Stimulated activated naive B cell treated with anti-CD40 and anti-IgM and Interleukin-4, amounts not matched to agents 10 μg/mL and 1 μg/mL and 100 μg/mL, for 72 hours (primary cell): ENCODE data around the gene GRM8.

ENCODE experiments used
- ATAC-seq, 2 donors: fragments of 150-1000 bp; cut with Tn5 transposase; replicated peaks; 2 replicates each; pipeline ENCODE4 v1.10.0; 2021; ENCODE audit warnings: moderate library complexity in 1 of 2
- DNase-seq: peaks from one replicate; pipeline ENCODE4 v3.0.0; 2021
- H3K27ac Mint-ChIP-seq: one replicate; pipeline ENCODE4 v1.8.0; 2022; ENCODE audit warnings: mild to moderate bottlenecking, mixed read lengths
- H3K27me3 Mint-ChIP-seq, 2 donors: one replicate each; pipeline ENCODE4 v1.8.0; 2022; ENCODE audit warnings: mixed read lengths in 2 of 2
- H3K36me3 Mint-ChIP-seq, 2 donors: one replicate each; pipeline ENCODE4 v1.8.0; 2022; ENCODE audit warnings: mixed read lengths in 2 of 2, mild to moderate bottlenecking in 1 of 2
- H3K4me1 Mint-ChIP-seq, 2 donors: one replicate each; pipeline ENCODE4 v1.8.0; 2022; ENCODE audit warnings: mixed read lengths in 2 of 2, mild to moderate bottlenecking in 1 of 2
- H3K4me3 Mint-ChIP-seq, 2 donors: one replicate each; pipeline ENCODE4 v1.8.0; 2022; ENCODE audit warnings: mild to moderate bottlenecking in 2 of 2, mixed read lengths in 2 of 2, moderate library complexity in 1 of 2
- H3K9me3 Mint-ChIP-seq, 2 donors: one replicate each; pipeline ENCODE4 v1.8.0; 2022; ENCODE audit warnings: mixed read lengths in 2 of 2, mild to moderate bottlenecking in 1 of 2

The GRM8 gene

DNA sequence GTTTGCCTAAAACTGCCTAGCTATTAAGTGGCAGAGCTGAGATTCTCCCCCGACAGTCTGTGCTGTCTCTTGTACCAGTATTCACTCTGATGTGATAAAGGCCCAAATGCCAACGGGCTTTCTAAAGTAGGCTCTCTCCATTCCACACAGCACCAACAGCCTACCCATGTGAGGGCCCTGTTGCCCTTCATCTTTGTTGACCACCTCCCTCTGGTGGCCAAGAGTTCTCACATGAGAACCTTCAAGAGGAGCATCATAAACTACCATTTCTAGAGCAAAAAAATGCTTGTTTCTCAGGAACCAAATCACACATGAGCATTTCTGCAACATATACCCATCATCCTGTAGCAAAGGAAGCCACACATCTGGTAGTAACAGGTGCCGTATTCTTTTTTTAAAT, 185.8 kb downstream of the GRM8 start:
- no peak overlapping the region for H3K27ac Mint-ChIP-seq
- ATAC-seq (no peak), DNase-seq (no peak)
- peaks cover 3 to 5% of the 10 kb centered on the region in 2 donors for H3K27me3 Mint-ChIP-seq
- no peaks in the 10 kb centered on the region for H3K36me3 Mint-ChIP-seq
- no peak overlapping the region for H3K4me3 Mint-ChIP-seq
- H3K9me3 Mint-ChIP-seq, result peaks cover 9 to 13% of the 10 kb centered on the region in 2 donors
- no peaks in the 10 kb centered on the region for H3K4me1 Mint-ChIP-seq

DNA sequence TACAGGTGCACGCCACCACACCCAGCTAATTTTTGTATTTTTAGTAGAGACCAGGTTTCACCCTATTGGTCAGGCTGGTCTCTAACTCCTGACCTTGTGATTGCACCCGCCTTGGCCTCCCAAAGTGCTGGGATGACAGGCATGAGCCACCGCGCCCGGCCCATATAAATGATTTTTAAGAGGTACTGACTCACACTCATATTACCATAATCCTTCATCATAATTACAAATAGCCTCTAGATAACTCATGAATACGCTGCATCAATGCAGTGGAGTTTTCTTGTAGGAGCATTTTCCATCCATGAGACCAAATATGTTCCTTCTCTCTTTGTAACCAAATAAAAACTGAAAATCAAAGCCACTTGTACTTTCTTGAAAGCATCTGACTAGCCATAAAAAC, 193.3 kb downstream of the GRM8 start:
- Mint-ChIP-seq H3K27ac (no peak overlapping the region), H3K9me3 (peaks cover 8 to 9% of the 10 kb centered on the region in 2 donors), H3K4me1 (no peaks in the 10 kb centered on the region), H3K27me3 (peaks cover 0 to 6% of the 10 kb centered on the region in 2 donors), H3K36me3 (no peaks in the 10 kb centered on the region), H3K4me3 (no peak overlapping the region)
- ATAC-seq (no peak), DNase-seq (no peak)

DNA sequence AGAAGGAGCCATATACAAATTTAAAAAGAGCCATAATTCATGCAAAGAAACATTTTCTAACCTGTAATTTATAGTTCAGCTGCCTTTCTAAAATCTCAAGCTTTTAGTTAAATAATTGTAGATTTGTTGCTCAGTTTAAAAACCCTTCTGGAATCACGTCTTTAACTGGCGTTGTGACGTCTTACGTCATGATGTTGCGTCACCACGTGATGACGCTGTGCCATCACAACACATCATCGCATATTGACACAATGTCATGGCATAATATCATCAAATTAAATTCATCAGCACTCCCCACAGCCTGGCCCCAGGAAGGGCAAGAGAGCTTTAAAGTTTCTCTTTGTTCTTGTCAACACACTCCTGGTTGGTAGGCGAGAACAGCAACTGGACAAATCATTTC, 194.8 kb downstream of the GRM8 start:
- no peak for ATAC-seq

GRCh38 chr7:127056202-127056601, 196.5 kb downstream of the GRM8 start:
- no peaks in the 10 kb centered on the region for H3K36me3 Mint-ChIP-seq
- H3K9me3 Mint-ChIP-seq, result no peaks in the 10 kb centered on the region
- H3K27ac Mint-ChIP-seq, result no peak overlapping the region
- ATAC-seq, result no peak
- H3K4me1 Mint-ChIP-seq, result no peaks in the 10 kb centered on the region
- H3K27me3 Mint-ChIP-seq, result no peaks in the 10 kb centered on the region
- no peak for DNase-seq
- no peak overlapping the region for H3K4me3 Mint-ChIP-seq

More for the DNA sequence above, 194.8 kb downstream of the GRM8 start:
- Mint-ChIP-seq H3K9me3 (no peaks in the 10 kb centered on the region), H3K36me3 (no peaks in the 10 kb centered on the region), H3K27me3 (peaks cover 0 to 6% of the 10 kb centered on the region in 2 donors), H3K27ac (no peak overlapping the region), H3K4me3 (no peak overlapping the region), H3K4me1 (no peaks in the 10 kb centered on the region)
- no peak for DNase-seq

DNA sequence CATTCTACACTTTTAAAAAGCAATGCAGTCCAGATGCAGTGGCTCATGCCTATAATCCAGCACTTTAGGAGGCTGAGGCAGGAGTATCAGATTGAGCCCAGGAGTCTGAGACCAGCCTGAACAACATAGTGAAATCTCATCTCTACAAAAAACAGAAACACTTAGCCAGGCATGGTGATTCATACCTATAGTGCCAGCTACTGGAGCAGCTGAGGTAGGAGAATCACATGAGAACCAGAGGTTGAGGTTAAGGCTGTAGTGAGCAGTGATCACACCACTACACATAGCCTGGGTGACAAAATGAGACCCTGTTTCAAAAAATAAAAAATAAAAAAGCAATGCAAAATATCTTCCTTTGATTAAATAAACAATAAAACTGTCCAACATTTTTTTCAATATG, 205.2 kb downstream of the GRM8 start:
- Mint-ChIP-seq H3K4me3 (no peak overlapping the region), H3K27me3 (no peaks in the 10 kb centered on the region), H3K4me1 (no peaks in the 10 kb centered on the region), H3K27ac (no peak overlapping the region), H3K9me3 (no peaks in the 10 kb centered on the region), H3K36me3 (no peaks in the 10 kb centered on the region)
- no peak for DNase-seq
- no peak for ATAC-seq

DNA sequence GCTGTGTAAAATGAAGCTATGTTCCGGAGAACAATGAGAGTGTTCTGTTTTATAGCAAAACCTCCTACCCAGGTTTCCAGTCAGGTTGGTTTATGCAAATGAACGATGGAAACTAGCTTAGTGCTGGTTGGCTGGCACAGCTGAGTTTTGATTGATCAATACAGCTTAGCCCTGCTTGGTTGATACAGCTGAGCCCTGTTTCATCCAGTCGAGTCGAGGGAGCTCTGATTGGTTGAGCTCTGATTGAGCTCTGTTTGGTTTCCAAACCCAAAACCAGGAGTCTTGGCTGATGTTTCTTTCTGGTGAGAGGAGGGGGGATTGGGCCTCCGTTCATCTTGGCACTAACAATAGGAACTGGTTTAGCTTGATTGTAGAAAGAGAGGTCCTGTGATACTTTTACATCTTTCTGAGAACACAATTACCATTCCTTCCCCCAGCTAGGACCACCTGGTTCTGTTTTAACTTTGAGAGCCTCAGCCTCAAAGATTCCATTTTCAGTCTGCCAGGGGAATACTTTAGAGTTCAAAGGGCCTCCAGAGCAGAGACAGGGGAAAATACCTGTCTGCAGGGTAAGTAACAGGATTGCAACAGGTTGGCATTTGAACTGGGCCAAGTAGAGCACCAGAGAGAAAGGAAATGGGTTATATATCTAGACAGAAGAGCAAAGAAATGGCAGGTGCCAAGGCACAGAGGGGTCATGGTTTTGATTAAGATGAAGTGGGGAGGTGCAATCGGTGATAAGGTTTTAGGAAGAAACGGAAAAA, 210.9 kb downstream of the GRM8 start:
- no peak overlapping the region for H3K27ac Mint-ChIP-seq
- H3K36me3 Mint-ChIP-seq, result no peaks in the 10 kb centered on the region
- DNase-seq (no peak), ATAC-seq (no peak)
- no peak overlapping the region for H3K4me3 Mint-ChIP-seq
- H3K27me3 Mint-ChIP-seq, result peaks cover 0 to 3% of the 10 kb centered on the region in 2 donors
- no peaks in the 10 kb centered on the region for H3K4me1 Mint-ChIP-seq
- H3K9me3 Mint-ChIP-seq, result peaks cover 3 to 8% of the 10 kb centered on the region in 2 donors

GRCh38 chr7:127040042-127040441, 212.7 kb downstream of the GRM8 start:
- H3K4me3 Mint-ChIP-seq, result no peak overlapping the region
- DNase-seq, result no peak
- no peak overlapping the region for H3K27ac Mint-ChIP-seq
- H3K27me3 Mint-ChIP-seq, result peaks cover 0 to 7% of the 10 kb centered on the region in 2 donors
- H3K4me1 Mint-ChIP-seq, result no peaks in the 10 kb centered on the region
- H3K9me3 Mint-ChIP-seq, result peaks cover 3 to 8% of the 10 kb centered on the region in 2 donors
- no peak for ATAC-seq
- no peaks in the 10 kb centered on the region for H3K36me3 Mint-ChIP-seq

- Mint-ChIP-seq H3K27ac (no peak overlapping the region), H3K4me1 (no peaks in the 10 kb centered on the region), H3K36me3 (no peaks in the 10 kb centered on the region), H3K27me3 (peaks cover 0 to 7% of the 10 kb centered on the region in 2 donors), H3K9me3 (peaks cover 3 to 8% of the 10 kb centered on the region in 2 donors), H3K4me3 (no peak overlapping the region)
- DNase-seq (no peak), ATAC-seq (no peak)
Measured at GRCh38 chr7:127039541-127039940, 213.2 kb downstream of the GRM8 start.

DNA sequence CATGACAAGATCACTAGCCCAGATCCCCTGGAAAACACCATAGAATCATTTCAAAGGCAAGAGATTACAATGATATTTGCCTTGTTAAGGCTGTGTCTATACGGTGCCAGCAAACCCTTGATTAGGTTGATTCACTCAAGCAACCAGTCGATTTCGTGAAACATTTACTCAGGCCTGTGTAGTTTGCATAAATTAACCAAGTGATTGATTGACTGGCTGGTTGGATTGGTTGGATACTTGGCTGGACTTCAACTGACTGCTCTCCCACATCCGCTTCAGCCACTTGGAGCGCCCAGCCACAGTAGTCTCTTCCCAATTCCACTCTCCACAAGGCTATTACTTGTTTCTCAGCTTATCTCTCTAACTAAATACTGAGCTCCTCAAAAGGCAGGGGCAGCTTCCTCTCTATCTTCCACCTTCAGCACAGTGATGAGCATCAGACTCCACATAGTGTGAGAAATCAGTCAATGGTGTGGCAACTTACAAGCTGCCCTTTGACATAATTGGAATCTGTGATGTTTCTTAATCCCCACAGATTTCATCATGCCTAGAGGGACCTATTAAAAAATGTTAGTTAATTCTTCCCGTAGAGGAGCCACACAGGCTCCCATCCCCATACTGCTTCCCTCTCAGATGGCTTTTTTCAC, 217.4 kb downstream of the GRM8 start:
- Mint-ChIP-seq H3K27ac (no peak overlapping the region), H3K4me3 (no peak overlapping the region), H3K36me3 (no peaks in the 10 kb centered on the region), H3K27me3 (peaks cover 7 to 9% of the 10 kb centered on the region in 2 donors), H3K4me1 (no peaks in the 10 kb centered on the region), H3K9me3 (peaks cover 0 to 3% of the 10 kb centered on the region in 2 donors)
- no peak for DNase-seq
- no peak for ATAC-seq

DNA sequence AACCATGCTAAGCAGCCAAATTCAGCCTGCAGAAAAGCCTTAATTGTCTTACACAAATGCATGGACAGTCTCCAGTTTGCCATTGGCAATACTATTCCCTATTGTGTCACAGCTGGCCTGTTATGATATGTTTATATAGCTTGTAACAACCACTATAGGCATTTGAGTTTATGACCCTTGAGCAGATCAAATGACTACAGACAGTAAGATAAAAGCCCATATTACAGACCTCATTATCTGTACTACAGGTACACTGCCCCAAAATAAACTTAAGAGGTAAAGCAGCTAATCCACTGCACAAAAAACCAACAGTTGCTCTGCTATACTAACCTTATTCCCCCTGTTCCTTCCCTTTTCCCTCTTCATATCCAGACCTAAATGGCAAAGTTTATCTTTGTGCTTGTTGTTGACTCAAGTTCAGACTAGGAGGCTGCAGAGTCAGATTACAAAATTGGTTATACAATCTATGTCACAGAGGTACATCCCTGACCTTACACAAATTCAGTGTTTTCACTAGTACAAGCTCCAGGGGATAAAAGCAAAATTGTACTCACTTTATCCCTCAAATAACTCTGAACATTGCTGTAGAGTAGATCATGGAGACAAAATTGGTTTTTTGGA, 218.4 kb downstream of the GRM8 start:
- Mint-ChIP-seq H3K36me3 (no peaks in the 10 kb centered on the region), H3K9me3 (peaks cover 0 to 5% of the 10 kb centered on the region in 2 donors), H3K27me3 (peaks cover 7 to 9% of the 10 kb centered on the region in 2 donors), H3K27ac (no peak overlapping the region), H3K4me1 (no peaks in the 10 kb centered on the region), H3K4me3 (no peak overlapping the region)
- no peak for DNase-seq
- no peak for ATAC-seq

DNA sequence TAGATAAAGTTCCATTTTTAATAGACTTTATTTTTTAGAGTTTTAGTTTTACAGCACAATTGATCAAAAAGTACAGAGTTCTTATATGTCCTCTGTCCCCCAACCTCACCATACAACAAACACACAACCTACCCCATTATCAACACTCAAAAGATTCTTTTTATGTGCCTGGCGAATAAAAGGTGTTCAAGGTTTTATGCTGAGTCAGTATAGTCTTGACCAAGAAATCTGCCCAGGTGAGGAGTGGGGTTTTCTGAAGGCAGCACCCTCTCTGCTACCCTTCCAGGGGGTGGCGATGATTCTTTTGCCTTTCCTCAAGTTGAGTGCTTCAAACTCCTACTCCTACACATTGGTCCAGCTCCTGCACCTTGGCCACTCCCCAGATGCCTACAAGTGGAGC, 222.9 kb downstream of the GRM8 start:
- peaks cover 0 to 9% of the 10 kb centered on the region in 2 donors for H3K27me3 Mint-ChIP-seq
- no peaks in the 10 kb centered on the region for H3K36me3 Mint-ChIP-seq
- H3K27ac Mint-ChIP-seq, result no peak overlapping the region
- H3K4me3 Mint-ChIP-seq, result no peak overlapping the region
- ATAC-seq (no peak), DNase-seq (no peak)
- no peaks in the 10 kb centered on the region for H3K4me1 Mint-ChIP-seq
- peaks cover 0 to 8% of the 10 kb centered on the region in 2 donors for H3K9me3 Mint-ChIP-seq

GRCh38 chr7:127021857-127022256, 230.9 kb downstream of the GRM8 start:
- no peak for ATAC-seq
- H3K9me3 Mint-ChIP-seq, result no peaks in the 10 kb centered on the region

GRCh38 chr7:127021019-127021738, 231.6 kb downstream of the GRM8 start:
- Mint-ChIP-seq H3K4me3 (no peak overlapping the region), H3K27me3 (no peaks in the 10 kb centered on the region), H3K9me3 (no peaks in the 10 kb centered on the region), H3K4me1 (no peaks in the 10 kb centered on the region), H3K36me3 (no peaks in the 10 kb centered on the region), H3K27ac (no peak overlapping the region)
- DNase-seq (no peak), ATAC-seq (no peak)

More at GRCh38 chr7:127021857-127022256, 230.9 kb downstream of the GRM8 start:
- Mint-ChIP-seq H3K36me3 (no peaks in the 10 kb centered on the region), H3K4me3 (no peak overlapping the region), H3K4me1 (no peaks in the 10 kb centered on the region), H3K27me3 (no peaks in the 10 kb centered on the region), H3K27ac (no peak overlapping the region)
- no peak for DNase-seq

DNA sequence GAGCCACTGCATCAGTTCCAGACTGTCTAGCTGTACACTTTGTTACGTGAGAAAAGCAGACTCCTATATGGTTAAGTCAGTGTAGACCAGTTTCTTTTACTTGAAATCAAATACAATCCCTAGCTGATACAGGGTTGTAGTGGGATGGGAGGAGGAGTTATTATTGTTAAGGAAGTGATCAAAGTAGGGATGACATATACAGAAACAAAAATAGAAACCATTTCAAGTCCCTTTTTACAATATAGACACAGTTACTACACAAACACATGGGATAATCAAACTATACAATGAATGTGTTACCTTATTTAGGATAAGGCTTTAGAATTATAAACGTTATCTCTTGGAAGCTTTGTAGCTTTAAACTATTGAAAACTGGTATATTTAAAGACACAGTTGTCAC, 233.9 kb downstream of the GRM8 start:
- DNase-seq, result no peak
- H3K27me3 Mint-ChIP-seq, result no peaks in the 10 kb centered on the region
- no peak overlapping the region for H3K27ac Mint-ChIP-seq
- ATAC-seq, result no peak
- H3K9me3 Mint-ChIP-seq, result no peaks in the 10 kb centered on the region
- H3K4me1 Mint-ChIP-seq, result no peaks in the 10 kb centered on the region
- H3K4me3 Mint-ChIP-seq, result no peak overlapping the region
- H3K36me3 Mint-ChIP-seq, result no peaks in the 10 kb centered on the region
